Fibroblast of skin of left quadriceps (primary cell): Measurements from ENCODE around the gene GPM6B.
A peak's percentile ranks its signal among the peaks of the same experiment; 100 is the strongest.
"Not testable (repeated sequence)": the region's sequence is repeated elsewhere in the genome, so short reads cannot be mapped to it uniquely, and the experiment has no call there.

ENCODE experiments used
- DNase-seq, 2 experiments: peaks; one replicate each; pipeline ENCODE4 v3.0.0-alpha.2; 2013; ENCODE audit warnings: low read depth in 2 of 2

Gene GPM6B

GRCh38 chrX:13730523-13730922 lies 86.4 kb downstream of the GPM6B start:
- DNase-seq, result not testable (repeated sequence)

- not testable (repeated sequence) for DNase-seq
Measured at GRCh38 chrX:13726583-13726982, 90.3 kb downstream of the GPM6B start.

- DNase-seq, result not testable (repeated sequence)
Measured at GRCh38 chrX:13724878-13725277, 92.0 kb downstream of the GPM6B start.

GRCh38 chrX:13721819-13722519 lies 94.9 kb downstream of the GPM6B start:
- DNase-seq, result peak in 1 of 2 experiments; percentile 20

- DNase-seq, result no peak
Measured at GRCh38 chrX:13721371-13721770, 95.5 kb downstream of the GPM6B start.
